GM12873 (cell line): ENCODE data around the gene IFT88.

Experiments
- TF ChIP-seq, protein P1 (sequence below): IDR thresholded peaks from 2 replicates; pipeline ENCODE4 v1.5.1; 2012; ENCODE audit warnings: low read depth, mild to moderate bottlenecking, moderate library complexity, low read length, control low read depth; ENCODE audit not compliant: insufficient read depth; ENCODE audit errors: missing control alignments

IFT88 gene

DNA sequence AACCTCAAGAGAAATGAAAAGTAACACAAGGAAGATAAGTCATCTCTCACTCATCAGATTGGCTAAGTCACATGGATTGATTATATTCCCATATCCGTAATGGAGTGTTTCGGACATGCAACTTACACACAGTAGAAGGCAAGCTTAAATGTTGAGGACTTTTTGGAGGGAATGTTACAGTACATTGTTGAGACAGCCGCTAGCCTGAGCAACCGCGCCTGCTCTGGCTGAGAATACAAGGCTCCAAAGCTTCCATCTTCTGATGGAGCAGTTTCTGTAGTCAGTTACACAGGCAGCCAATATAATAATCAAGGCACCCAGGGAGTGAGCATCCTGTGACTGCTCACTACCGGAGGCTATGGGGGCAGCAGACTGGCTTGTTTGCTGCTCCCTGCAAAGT is 40.3 kb upstream of the IFT88 start:
- TF ChIP-seq, protein P1, sequence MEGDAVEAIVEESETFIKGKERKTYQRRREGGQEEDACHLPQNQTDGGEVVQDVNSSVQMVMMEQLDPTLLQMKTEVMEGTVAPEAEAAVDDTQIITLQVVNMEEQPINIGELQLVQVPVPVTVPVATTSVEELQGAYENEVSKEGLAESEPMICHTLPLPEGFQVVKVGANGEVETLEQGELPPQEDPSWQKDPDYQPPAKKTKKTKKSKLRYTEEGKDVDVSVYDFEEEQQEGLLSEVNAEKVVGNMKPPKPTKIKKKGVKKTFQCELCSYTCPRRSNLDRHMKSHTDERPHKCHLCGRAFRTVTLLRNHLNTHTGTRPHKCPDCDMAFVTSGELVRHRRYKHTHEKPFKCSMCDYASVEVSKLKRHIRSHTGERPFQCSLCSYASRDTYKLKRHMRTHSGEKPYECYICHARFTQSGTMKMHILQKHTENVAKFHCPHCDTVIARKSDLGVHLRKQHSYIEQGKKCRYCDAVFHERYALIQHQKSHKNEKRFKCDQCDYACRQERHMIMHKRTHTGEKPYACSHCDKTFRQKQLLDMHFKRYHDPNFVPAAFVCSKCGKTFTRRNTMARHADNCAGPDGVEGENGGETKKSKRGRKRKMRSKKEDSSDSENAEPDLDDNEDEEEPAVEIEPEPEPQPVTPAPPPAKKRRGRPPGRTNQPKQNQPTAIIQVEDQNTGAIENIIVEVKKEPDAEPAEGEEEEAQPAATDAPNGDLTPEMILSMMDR = no peak

DNA sequence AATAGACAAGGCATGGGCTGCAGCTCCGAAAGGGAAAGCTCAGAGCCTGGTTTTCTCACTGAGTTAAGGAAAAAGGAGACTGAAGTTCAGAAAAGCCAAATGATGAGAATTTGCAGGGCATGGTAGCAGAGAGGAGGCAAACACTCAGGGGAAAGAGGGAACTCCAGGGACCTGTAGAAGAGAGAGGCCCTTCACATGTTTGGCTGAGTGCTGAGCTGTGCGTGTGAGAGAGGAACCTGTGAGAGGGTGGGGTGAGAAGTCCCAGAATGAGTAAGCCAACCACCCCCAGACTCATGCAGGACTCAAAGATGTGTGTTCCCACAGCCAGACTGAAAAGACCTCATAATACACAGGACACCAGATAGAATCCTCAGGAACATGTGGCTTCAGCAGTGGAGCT is 38.5 kb upstream of the IFT88 start:
- TF ChIP-seq, protein P1 = no peak

DNA sequence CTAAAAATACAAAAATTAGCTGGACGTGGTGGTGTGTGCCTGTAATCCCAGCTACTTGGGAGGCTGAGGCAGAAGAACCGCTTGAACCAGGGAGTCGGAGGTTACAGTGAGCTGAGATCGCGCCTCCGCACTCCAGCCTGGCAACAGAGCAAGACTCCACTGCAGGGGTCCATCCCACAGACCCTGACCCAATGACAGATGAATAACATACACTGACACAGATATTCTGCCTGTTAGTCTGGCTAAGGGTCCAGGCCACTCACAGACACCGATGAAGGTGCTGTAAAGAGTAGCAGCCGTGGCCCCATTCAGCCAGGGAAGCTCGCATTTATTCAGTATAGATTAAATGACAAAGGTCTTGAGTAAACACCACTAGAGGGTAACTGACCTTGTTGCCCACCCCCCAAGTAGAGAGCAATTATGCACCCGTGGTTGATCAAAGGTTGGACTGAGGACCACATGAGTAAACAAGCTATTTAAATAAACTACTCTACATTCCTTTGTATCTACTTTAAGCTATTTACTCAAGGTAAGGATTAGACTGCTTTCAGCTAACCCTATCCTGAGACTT is 32.8 kb upstream of the IFT88 start:
- TF ChIP-seq, protein P1 = no peak

DNA sequence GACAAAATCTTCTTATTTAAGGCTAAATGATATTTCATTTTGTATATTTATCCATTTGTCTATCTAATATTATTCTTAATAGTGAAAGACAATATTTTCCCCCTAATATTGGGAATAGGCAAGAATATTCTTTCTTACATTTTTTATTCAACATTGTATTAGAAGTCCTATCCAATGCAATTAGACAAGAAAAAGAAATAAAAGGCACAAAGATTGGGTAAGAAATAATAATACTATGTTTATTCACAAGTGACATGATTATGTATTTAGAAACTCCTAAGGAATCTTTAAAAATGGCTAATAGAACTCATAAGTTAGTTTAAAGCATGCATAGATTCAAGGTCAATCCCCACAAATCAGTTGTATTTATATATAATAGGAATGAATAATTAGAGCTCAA is 30.0 kb upstream of the IFT88 start:
- TF ChIP-seq, protein P1 = no peak

DNA sequence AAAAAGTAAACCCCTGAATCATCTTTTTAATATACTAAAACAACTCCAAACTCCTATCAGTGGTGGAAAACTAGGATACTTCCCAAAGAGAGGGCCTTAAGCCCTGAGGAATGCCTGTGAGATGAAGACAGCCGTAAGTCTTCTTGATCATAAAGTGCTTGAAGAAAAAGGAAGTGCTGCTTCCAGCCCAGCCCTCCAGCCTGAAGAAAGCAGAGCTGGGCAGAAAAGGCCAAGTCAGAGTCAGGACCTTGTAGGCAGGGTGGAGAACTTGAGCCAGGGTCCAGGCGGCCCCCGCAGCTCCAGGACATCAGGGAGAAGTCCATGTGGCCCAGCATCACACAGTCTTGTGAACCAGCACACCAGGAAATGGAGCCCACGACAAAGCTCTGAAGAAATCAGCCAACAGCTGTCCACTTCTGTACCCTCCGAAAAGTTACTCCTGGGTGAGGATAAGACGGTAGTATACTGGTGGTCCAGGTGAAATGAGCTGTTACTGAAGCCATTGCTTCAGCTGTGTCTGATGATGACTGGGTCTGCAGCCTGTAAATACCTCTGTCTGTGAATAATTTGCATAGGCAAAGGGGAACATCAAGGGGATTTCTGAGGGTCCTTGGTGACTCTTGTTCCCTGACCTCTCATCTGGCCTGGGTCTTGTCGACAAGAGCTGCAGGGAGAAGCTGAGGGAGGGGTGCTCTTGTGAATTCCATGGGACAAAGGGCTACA is 22.6 kb upstream of the IFT88 start:
- TF ChIP-seq, protein P1 = no peak

DNA sequence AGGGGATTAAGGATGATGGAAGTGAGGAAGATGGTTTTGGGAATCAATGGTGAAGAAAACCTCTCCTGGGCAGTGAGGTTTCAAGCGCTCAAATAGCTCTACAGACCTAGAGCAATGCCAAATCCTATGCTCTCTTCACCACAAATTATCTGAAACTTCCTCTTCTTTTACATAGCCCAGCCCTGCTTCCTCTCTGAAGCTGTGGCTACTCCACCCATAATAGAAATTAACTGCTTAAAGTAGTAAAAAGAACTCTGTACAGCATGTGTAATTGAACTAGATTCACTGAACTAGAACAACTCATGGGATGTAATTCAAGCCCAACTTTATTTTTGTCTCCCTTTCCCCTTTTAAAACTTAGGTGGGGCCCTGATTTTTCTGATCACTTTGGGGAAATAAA is 20.4 kb upstream of the IFT88 start:
- TF ChIP-seq, protein P1 = no peak

DNA sequence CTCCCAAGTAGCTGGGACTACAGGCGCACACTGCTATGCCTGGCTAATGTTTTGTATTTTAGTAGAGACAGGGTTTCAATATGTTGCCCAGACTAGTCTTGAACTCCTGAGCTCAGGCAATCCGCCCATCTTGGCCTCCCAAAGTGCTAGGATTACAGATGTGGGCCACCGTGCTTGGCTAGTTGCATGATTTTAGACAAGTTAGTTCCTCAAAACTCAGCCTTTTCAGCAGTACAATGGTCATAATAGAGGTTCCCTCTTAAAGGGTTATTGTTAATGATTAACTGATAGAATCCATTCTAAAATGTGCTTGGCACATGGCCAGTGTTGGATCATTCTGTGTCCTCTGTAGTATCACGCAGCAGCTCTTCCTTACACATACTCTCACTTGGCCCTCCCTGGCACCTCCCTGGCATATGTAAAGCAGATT is 19.5 kb upstream of the IFT88 start:
- TF ChIP-seq, protein P1 = no peak
